Inflammatory macrophage treated with lipopolysaccharide for 1 hour (primary cell): ENCODE data around the gene XPO6.

Experiments
- DNase-seq, 2 donors: peaks; one replicate each; pipeline ENCODE4 v3.0.0-alpha.2; 2020 to 2022

The XPO6 gene

DNA sequence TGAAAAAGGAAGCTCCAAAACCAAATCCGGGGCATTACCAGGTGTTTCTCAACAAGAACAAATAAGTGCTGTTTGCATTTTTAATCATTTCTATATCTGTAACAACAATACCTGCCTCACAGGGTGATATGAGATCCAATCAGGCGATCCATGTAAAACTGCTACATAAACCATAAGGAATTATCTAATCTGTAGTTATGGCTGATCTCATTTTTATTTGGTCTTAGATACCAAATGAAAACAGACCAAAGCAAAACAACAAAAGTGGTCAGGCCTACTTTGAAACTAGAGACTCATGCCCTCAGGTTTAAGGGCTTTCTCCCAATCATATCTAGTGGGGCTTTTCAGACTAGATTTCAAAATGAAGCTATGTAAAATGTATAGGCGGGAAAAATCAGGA lies 28.3 kb downstream of the XPO6 start:
- DNase-seq = no peak

DNA sequence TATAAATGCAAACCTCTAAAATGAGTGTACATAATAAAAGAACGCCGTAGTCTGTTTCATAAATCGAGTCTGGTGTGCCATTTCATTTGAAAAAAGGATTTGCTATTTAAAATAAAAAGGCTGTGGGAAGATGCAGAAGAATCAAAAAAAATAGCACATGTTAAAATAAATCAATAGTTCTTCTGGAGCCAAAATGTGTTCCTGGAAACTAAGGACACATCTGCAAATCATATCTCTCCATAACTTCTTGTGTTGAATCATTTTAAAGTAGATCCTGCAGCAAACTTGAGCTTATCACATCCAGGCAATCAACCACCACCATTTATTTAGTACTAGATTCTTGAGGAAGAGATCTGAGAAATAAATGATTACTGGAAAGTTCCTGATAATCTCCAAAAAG lies 29.0 kb downstream of the XPO6 start:
- no peak for DNase-seq

DNA sequence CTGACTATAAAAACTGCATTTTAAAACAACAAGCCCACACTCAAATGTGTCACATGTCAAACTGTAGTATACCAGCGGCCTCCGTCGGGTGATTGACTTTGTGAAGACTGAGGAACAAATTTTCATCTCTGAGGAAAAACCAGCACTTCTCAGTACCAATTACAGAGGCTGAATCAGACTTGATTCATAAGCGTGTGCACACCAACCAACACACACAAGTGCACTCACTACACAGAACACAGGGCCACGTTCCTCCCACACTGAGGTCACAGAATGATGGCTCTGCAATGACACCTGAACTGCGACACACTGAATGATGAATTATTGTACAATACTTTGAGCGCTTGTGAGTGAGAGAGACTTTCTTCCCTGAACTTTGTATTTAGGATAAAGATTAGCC lies 29.6 kb downstream of the XPO6 start:
- DNase-seq = peak in 1 of 2 donors; percentile 64

DNA sequence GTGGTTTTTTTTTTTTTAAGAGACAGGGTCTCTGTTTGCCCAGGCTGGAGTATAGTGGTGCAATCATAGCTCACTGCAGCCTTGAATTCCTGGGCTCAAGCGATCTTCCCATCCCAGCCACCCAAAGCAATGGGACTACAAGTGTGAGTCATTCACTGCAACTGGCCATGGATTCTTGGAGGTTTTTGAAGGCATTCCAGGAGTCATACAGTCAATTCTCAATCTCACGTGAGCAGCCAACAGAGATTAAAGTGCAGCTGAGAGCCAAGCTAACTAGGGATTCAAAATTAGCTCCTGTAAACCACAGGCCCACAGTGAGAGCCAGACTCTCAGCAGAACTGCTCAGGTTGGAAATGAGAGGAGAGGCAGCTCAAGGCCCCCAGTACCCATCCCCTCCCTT lies 30.2 kb downstream of the XPO6 start:
- DNase-seq = no peak

DNA sequence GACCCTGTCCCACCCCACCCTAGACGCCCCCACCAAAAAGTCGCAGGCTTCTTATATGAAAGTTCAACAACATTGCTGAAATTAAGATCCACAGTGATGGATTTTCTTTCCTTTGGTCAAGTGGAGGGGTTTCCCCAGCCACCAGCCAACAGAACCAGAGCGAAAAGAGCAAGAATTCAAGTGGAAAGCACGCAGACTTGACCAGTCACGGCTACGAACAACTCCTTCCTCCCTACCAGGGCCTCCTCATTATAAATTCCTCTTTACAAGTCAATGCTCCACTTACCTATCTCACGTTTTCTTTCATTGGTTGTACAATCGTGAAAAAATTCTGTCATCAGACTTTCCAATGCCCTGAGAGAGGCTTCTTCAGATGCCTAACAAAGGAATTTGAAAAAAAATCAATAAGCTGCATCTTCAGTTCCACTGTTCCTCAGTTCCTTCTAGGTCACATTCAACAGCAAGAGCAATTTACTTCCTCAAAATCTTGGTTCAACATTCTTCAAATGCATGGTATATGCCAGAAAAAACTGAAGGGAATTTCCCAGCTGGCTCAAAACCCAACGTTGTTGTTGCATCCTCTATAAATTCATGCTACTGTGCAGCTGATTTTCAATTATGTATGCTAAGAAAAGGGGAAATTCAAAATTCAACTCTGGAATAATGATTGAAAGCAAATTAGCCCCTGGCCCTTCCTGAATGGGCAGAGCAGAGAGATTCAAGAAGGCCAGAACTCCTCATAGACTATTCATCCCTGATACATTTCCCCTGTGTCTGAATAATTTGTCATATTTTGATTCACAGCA lies 30.9 kb downstream of the XPO6 start:
- peak; percentile 91 to 92 for DNase-seq

DNA sequence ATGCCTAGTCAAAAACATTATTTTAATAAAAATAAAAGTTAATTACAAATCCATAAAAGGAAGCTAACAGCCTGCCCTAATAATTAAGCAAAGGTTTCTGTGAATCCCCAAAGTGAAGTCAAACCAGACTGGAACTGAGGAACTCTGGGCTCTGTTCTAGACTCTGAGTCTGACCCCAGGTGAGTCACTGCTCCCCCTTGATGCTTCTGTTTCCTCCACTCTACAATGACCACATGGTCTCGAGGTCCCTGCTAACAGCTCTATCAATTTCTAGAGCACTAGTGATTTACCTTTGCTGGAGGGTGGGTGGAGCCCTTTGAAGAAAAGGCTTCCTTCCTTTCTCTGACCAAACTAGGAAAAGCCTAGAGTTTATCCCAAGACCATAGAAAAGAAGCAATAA lies 32.4 kb downstream of the XPO6 start:
- DNase-seq = no peak

DNA sequence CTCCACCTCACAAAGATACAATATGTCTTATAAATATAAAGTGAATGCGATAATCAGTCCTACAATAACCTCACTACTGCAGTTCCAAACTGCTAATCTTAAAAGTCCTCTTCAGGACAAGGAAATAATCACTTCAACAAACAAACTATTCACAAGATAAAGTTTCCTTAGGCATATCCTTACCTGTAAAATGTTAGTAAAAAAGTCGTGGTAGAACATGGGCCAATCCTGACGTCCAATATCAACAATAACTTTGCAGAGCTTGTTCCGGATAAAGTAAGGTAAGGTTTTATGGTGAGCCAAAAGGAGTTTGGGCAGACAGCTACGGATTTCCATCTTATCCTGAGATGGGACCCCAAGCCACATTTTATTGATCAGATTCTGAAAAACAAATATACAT lies 36.0 kb downstream of the XPO6 start:
- DNase-seq = no peak

DNA sequence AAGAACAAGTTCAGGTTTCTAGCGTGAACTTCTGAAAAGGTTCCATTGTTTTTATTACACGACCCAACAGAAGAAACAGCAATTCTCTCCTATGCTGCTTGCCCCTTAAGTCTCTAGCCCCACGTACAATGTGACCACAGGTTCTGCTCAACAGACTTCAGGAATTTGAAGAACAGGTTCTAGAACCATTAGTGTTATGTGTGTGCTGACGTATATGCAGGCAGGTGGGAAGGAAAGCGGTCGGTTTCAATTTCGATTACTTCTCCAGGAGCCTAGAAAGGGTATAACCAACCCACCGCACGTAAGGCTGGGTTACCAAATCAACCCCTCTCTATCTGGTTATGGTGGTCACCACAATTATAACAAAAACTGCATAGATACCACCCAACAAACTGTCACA lies 39.4 kb downstream of the XPO6 start:
- DNase-seq = no peak

DNA sequence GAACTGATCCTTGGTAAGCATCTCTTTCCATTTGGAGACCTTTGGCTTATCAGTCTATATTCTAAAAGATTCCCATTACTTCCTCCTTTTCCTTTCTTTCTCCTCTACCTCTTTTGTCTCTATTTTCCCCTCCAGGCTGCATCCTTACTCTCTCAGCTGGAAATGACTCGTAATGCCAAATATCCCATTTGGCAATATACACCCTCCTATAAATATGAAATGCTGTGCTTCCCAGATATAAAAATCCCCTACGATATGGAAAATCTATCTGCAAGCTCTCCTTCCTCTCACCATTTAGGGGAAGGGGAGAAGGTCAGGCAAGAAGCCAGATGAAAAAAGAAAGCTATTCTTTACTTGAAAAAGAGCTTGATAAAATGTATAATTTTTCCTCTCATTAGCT lies 39.9 kb downstream of the XPO6 start:
- DNase-seq = peak in 1 of 2 donors; percentile 28

DNA sequence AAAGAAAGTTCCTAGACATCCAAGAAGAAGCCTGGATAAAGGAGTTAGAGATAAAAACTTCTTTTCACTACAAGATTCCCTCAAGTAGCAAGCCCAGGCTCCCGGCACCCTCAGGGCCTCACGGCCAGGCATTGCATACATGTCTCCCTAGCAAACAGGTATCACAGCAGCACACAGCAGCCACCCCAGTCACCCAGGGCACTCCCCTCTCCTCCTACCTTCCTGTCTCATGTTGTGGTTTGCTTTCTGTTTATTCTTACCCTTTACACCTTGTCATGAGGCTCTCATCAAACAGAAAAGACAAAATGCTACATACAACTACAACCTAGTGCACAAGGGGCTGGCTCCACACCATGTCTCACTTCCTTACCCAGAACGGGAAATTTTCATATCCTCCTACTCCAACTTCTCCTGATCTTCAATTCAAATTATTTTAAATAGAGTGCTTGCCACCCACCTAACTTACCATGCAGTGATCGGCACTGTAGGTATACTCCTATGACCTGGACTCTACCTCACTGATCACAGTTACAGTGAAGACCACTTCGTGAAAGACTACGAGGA lies 42.7 kb downstream of the XPO6 start:
- DNase-seq = no peak

DNA sequence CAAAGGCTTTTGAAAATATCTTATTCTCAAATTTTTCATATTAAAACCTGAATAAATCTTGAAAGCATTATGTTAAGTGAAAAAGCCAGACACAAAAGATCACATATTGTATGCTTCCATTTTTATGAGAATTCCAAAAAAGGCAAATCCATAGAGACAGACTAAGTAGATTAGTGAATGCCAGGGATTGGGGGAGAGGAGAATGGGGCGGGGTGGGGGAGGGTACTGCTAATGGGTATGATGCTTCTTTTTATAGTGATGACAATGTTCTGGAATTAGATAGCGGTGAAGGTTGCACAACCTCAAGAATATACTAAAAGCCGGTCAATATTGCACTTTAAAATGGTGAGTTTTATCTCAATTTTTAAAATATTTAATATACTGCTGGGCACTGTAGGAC lies 44.0 kb downstream of the XPO6 start:
- DNase-seq = no peak

DNA sequence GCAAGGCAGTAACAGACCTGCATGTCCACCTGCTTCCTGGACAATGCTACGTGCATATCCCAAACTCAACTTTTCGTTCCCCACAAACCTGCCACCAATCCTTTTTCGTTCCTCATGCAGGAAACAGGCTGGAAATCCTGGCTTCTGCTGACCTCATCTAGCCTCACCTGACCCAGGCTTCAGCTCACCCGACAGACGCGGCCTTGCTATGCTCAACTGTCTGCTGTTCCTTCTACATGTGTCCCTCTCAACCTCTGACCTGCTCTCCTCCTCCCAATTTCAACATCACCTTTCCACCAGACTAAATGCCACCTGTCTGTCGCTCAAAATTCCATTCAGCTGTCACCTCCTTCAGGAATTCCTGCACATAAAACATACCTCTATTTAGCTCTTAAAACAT lies 44.5 kb downstream of the XPO6 start:
- DNase-seq = no peak

DNA sequence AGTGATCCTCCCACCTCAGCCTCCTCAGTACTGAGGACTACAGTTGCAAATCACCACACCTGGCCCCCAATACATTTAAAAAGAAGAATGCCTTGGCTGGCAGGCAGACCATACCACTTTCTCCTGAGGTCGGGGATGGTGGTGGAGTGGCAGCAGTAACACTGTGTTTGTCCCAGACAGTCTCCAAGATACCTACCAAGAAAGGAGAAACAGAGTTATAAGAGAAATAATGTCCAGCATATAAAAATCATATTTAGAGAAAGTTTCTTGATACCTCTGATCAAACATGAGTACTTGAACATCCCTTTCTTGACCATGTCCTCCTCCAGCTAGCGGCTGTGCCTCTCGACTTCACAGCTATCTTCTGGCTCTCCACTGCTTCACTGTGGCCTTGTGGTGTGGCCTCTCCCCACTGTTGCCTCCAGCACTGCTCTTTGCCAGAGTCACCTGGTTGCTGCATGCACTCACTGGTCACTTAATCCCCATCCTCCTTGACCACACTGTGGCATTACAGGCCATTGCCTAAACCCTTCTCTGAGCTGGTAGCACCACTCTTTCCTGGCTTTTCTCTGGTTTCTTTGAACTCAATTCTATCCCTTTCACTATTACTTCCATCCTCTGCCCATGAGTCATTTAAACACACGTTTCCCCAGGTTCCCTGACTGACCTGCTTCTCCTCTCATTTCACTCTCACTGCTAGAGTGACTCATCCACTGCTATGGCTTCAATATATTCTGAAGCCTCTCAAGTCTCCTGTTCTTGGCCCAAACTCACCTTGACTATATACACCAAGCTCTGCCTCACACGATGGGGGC lies 45.2 kb downstream of the XPO6 start:
- DNase-seq = no peak

DNA sequence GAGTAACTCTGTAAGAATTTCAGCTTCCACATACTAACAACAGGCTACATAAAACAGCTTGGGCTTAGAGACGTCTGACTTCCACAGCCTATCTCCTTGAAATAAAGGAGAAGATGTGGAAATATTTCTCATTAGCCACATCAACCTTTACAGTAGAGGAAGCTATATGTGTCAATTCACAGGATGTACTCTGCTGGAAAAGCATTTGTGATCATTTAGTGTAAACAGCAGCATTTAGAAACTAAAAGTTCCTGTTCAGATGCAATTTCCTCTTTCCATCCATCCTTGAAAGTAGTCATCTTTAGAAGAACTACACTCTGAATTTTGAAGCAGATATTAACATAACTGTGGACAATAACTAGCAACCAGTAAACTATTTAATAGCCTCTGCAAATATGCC lies 46.2 kb downstream of the XPO6 start:
- peak; percentile 47 for DNase-seq

DNA sequence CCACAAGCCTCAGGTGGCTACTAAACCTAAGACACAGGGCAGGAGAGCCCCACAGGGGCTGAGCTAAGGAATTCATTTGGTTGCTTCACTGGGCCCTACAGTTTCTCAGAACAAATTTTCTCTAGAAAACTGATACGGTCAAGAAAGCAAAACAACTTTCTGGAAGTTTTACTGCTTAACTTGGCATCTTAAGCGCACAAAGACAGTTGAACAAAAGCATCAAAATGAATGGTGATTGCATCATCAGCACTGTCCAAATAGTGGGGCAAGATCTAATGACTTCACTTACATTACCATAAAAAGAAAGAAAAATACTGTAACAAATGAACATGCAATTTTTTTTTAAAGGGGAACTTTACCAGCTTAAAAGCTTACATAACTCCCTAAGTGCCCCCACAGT lies 47.6 kb downstream of the XPO6 start:
- DNase-seq = peak; percentile 78 to 87

DNA sequence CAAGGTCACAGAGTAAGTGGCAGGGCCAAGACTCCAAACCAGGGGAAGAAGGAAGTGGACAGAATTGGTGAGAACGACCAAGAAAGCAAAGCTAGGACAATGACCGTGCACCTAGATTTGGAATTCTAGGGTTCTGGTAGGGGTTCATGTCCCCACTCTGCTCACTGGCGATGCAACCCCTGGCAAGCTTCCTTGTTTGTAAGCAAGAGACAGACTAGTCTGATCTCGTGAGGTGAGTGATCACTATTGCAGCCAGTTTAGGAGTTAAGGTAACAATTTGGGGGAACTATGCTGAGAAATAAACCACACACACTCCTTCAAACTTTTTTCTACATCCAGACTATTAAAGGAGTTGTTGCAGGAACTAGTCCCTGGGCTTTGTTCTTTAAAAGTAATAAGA lies 48.1 kb downstream of the XPO6 start:
- DNase-seq = peak in 1 of 2 donors; percentile 19

DNA sequence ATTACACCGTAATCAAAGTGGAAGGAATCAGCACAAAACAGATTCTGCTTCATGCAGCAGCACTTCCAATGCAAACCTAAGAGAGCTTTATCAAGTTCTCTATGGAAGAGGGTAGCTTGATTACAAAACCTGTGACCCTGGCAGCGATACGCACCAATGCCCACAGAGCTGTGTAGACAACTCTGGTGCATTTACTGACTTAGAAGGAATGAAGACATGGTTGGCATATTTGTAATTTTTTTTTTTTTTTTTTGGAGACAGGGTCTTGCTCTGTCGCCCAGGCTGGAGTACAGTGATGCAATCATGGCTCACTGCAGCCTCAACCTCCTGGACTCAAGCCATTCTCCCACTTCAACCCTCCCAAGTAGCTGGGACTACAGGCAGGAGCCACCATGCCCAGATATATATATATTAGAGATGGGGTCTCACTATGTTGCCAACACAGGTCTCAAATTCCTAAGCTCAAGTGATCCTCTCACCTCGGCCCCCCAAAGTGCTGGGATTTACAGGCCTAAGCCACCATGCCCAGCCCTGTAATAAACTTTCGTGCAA lies 49.4 kb downstream of the XPO6 start:
- no peak for DNase-seq

DNA sequence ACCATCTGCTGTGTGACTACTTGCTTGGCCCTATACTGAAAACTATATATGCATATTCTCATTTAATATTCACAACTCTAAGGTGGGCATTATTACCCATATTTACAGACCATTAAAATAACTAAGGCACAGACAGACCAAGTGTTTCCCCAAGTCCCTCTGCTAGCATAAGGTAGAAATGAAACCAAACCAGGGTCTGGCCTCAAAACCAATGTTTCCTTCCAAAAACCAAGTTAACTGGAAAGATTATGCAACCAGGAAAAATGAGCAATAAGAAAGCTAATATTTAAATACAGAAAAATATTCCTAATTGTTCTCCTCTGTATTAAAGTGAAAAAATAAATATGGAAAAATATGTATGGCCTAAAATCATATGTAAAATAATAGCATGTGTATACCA lies 50.1 kb downstream of the XPO6 start:
- no peak for DNase-seq

DNA sequence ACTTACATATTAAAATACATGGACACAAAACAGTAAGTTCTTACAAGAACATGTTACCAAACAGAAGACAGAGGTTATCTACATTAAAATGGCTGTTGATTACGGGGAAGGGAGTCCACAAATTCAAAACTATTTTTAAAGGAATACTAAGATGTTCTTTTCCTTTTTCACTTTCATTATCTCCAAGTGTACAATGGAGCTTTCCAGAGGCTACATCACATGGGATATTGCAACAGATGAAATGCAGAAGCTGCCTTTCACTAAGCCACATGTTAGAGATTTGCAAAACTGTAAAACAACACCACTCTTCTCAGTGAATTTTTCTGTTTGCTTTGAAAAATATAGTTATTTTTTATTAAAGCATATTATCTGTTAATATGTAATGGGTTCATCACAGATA lies 53.6 kb downstream of the XPO6 start:
- peak; percentile 83 to 88 for DNase-seq

DNA sequence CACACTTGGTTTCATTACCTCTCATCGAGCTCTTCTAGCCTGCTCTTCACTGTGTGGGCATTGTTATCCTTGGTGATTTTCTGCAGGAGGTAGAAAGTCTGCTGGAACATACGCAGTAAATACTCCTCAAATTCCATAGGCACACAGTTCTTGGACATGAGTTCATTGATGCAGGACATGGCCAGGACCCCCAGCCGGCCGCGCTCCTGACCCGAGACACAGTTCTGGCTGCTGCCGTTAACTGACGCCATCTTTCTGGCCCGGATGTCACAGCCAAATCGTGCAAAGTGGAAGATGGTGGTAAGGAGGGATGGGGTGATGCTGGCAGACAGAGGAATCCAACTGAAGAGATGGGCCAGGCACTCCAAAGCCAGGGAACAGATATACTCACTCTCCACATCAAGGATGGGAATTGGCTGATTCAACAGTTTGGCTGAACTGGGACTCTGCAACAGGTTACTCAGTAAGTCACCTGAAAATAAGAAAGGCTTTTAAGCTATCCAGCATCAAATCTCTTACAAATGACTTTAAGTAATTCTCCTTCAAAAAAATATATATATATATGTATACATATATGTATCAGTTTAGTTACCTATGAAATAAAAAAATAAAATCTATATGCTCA lies 55.6 kb downstream of the XPO6 start:
- no peak for DNase-seq

DNA sequence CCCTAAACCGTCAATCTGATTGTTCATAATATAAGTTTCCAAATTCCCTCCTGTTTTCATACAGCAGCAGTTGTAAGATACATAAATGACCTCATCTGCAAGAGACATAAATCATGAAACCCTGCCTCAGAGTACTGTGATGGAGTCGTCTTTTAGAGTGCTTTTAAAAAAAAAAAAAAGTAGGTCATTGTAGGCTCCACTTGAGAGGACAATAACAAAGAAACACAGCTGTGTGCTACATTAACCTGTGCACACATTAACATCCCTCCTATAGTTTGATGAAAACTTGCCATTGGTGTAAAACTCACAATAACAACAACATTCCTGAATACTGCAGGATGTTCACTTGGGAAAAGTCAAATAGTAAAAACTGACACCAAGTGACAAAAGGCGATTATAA lies 56.5 kb downstream of the XPO6 start:
- DNase-seq = no peak

DNA sequence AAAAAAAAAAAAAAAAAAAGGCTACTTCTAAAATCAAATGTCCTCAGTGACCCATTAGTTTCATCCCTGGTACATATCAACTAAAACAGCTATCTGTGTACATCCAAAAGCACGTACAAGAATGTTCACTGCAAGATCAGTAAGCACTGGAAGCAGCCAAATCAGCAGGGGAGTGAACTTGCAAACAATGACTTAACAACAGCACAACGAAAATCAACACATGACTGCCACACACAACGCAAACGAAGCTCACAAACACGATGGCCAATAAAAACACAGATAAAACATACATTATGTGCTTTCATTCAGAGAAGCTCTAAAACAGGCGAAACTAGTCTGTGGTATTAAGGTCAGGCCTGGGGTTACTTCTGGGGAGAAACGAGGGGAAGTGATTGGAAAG lies 60.6 kb downstream of the XPO6 start:
- no peak for DNase-seq
